ENCODE measurements around the gene NEGR1.

NEGR1 gene

GRCh38 chr1:72006092-72006491, 276.2 kb downstream of the NEGR1 start:
- Mint-ChIP-seq H3K9me3 (ENCODE audit: low read depth) (no peaks in the 10 kb centered on the region), H3K4me3 (no peak overlapping the region), H3K27me3 (no peaks in the 10 kb centered on the region), H3K4me1 (ENCODE audit: low read depth) (no peaks in the 10 kb centered on the region), H3K27ac (no peak overlapping the region), H3K36me3 (no peaks in the 10 kb centered on the region)

DNA sequence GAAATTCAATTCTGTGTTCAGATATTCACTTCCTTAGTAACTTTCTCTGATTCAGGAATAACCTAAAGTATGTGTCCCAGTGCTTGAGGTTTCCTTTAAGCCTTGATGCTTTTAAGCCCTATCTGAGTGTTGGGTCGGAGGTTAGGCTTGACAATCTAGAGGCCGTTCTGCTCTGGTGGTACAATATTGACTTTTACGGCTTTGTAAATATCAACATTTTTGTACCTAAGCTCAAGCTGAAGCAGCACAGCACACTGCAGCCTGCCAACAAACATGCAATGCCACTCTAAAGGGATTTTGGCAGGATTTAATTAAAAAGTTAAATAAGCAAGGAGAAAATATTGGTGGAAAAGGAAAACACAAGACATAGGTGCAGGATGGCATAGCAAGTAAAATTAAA, 279.2 kb downstream of the NEGR1 start:
- Mint-ChIP-seq H3K36me3 (no peaks in the 10 kb centered on the region), H3K4me3 (no peak overlapping the region), H3K4me1 (ENCODE audit: low read depth) (no peaks in the 10 kb centered on the region), H3K27me3 (no peaks in the 10 kb centered on the region), H3K9me3 (ENCODE audit: low read depth) (no peaks in the 10 kb centered on the region), H3K27ac (no peak overlapping the region)

GRCh38 chr1:72000809-72001208, 281.5 kb downstream of the NEGR1 start:
- no peaks in the 10 kb centered on the region for H3K27me3 Mint-ChIP-seq

GRCh38 chr1:71994646-71995045, 287.7 kb downstream of the NEGR1 start:
- no peaks in the 10 kb centered on the region for H3K4me1 Mint-ChIP-seq (ENCODE audit: low read depth)
- H3K27ac Mint-ChIP-seq: no peak overlapping the region
- no peak overlapping the region for H3K4me3 Mint-ChIP-seq

More at GRCh38 chr1:72000809-72001208, 281.5 kb downstream of the NEGR1 start:
- no peaks in the 10 kb centered on the region for H3K36me3 Mint-ChIP-seq
- no peak overlapping the region for H3K27ac Mint-ChIP-seq
- H3K4me1 Mint-ChIP-seq (ENCODE audit: low read depth): no peaks in the 10 kb centered on the region
- no peak overlapping the region for H3K4me3 Mint-ChIP-seq
- no peaks in the 10 kb centered on the region for H3K9me3 Mint-ChIP-seq (ENCODE audit: low read depth)

GRCh38 chr1:71987181-71987580, 295.2 kb downstream of the NEGR1 start:
- no peaks in the 10 kb centered on the region for H3K9me3 Mint-ChIP-seq (ENCODE audit: low read depth)
- H3K27ac Mint-ChIP-seq: no peak overlapping the region
- no peaks in the 10 kb centered on the region for H3K4me1 Mint-ChIP-seq (ENCODE audit: low read depth)
- H3K36me3 Mint-ChIP-seq: no peaks in the 10 kb centered on the region
- H3K4me3 Mint-ChIP-seq: no peak overlapping the region
- H3K27me3 Mint-ChIP-seq: no peaks in the 10 kb centered on the region

More at GRCh38 chr1:71994646-71995045, 287.7 kb downstream of the NEGR1 start:
- H3K27me3 Mint-ChIP-seq: no peaks in the 10 kb centered on the region
- H3K9me3 Mint-ChIP-seq (ENCODE audit: low read depth): no peaks in the 10 kb centered on the region
- H3K36me3 Mint-ChIP-seq: no peaks in the 10 kb centered on the region

DNA sequence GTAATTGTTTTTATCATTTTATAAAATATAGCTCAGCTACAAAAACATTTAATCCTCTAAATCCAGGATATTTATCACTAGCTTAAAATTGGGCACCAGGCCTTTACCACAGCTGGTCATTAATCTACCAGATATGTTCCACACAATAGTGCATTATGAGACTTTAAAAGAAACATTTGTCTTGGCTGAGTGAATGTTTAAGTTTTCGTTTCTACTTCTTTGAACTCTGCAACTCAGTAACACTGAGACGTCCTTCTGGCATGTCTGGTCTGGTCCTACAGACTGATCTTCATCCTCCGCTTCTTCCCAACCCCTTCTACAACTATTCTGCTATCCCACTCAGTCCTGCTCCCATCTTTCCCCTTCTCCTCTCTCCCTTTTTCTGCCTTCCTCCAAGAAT, 296.2 kb downstream of the NEGR1 start:
- H3K9me3 Mint-ChIP-seq (ENCODE audit: low read depth): no peaks in the 10 kb centered on the region
- no peak overlapping the region for H3K27ac Mint-ChIP-seq
- H3K27me3 Mint-ChIP-seq: no peaks in the 10 kb centered on the region
- H3K4me1 Mint-ChIP-seq (ENCODE audit: low read depth): no peaks in the 10 kb centered on the region
- no peaks in the 10 kb centered on the region for H3K36me3 Mint-ChIP-seq
- H3K4me3 Mint-ChIP-seq: no peak overlapping the region

DNA sequence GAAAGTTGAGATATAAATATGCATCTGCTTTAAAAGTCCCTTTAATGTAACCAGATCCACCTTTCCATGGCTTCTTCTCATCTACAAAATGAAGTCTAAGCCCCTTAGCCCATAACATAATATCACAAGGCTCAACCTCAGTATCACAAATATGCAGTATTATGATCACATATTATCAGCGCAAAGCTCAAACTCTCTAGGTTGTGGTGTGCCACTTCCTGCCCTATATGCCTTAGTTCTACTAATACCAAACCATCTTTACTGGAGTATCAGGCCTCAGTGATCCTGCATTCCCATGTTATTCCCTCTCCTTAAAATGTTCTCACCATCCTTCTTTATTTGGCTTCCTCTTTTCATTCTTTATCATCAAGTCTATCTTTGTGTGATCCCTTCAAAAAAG, 301.8 kb downstream of the NEGR1 start:
- Mint-ChIP-seq H3K4me3 (no peak overlapping the region), H3K27me3 (no peaks in the 10 kb centered on the region), H3K4me1 (ENCODE audit: low read depth) (no peaks in the 10 kb centered on the region), H3K36me3 (no peaks in the 10 kb centered on the region), H3K27ac (no peak overlapping the region), H3K9me3 (ENCODE audit: low read depth) (no peaks in the 10 kb centered on the region)

- no peaks in the 10 kb centered on the region for H3K9me3 Mint-ChIP-seq (ENCODE audit: low read depth)
- no peak overlapping the region for H3K27ac Mint-ChIP-seq
- H3K4me1 Mint-ChIP-seq (ENCODE audit: low read depth): no peaks in the 10 kb centered on the region
- no peaks in the 10 kb centered on the region for H3K27me3 Mint-ChIP-seq
- H3K4me3 Mint-ChIP-seq: no peak overlapping the region
- H3K36me3 Mint-ChIP-seq: no peaks in the 10 kb centered on the region
Measured at GRCh38 chr1:71979882-71980281, 302.5 kb downstream of the NEGR1 start.

DNA sequence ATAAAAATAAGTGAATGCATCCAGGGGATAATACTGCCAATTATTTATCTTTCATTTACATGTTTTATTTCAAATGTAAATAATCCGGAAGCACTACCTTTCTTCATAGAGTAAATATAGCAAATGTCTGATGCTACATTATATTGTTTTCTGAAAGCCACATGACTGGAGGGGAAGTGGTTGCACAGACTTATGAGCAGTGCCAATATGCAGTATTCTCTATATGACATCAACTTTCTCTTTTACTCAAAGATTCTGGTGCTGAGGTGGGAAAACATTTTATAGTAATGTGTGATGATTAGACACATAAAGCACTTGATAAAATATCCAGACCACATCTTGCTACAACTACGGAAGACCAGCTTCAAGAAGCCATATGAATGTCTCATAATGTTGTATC, 314.7 kb downstream of the NEGR1 start:
- no peaks in the 10 kb centered on the region for H3K27me3 Mint-ChIP-seq
- H3K27ac Mint-ChIP-seq: no peak overlapping the region
- no peak overlapping the region for H3K4me3 Mint-ChIP-seq
- H3K4me1 Mint-ChIP-seq (ENCODE audit: low read depth): no peaks in the 10 kb centered on the region
- no peaks in the 10 kb centered on the region for H3K9me3 Mint-ChIP-seq (ENCODE audit: low read depth)
- no peaks in the 10 kb centered on the region for H3K36me3 Mint-ChIP-seq

DNA sequence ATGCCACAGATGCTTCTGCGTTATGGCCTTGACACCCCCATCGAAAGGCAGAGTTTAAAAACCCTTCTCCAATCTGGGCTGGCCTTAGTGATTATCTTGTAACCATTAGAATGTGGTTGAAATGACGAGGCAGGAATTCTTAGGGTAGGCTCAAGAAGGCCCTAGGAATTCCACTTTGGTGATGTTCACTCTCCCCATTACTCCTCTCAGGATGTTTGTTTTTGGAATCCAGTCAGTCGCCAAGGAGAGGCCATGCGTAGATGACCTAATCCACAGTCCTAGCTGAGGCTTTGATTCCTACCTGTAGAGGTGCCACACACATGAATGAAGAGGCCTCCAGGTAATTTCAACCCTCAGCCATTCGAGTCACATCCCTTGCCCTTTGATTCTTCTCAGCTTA, 318.2 kb downstream of the NEGR1 start:
- no peak overlapping the region for H3K27ac Mint-ChIP-seq
- H3K4me3 Mint-ChIP-seq: no peak overlapping the region
- H3K36me3 Mint-ChIP-seq: no peaks in the 10 kb centered on the region
- no peaks in the 10 kb centered on the region for H3K27me3 Mint-ChIP-seq
- H3K4me1 Mint-ChIP-seq (ENCODE audit: low read depth): no peaks in the 10 kb centered on the region
- no peaks in the 10 kb centered on the region for H3K9me3 Mint-ChIP-seq (ENCODE audit: low read depth)

- Mint-ChIP-seq H3K4me1 (ENCODE audit: low read depth) (no peaks in the 10 kb centered on the region), H3K4me3 (no peak overlapping the region), H3K27ac (no peak overlapping the region), H3K36me3 (no peaks in the 10 kb centered on the region), H3K9me3 (ENCODE audit: low read depth) (no peaks in the 10 kb centered on the region), H3K27me3 (no peaks in the 10 kb centered on the region)
Measured at GRCh38 chr1:71956613-71957285, 325.6 kb downstream of the NEGR1 start.

DNA sequence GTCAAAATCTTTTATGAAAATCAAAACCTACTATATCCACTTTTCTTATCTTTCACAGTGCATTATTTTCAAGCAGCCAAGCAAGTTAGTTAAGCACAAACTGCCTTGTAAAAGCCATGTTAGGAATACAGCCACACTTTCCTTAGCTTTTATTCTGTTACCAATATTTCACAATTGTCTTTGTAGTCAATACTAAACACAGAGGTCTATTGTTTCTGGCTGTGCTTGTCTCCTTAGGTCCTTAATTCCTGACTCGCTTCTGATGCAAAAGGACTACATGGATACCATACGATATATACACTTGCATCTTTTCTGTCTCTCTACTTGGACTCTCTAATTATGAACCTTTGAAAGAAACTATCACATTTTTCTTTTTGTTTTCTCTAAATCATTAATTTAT, 331.8 kb downstream of the NEGR1 start:
- no peak overlapping the region for H3K27ac Mint-ChIP-seq
- H3K36me3 Mint-ChIP-seq: no peaks in the 10 kb centered on the region
- H3K9me3 Mint-ChIP-seq (ENCODE audit: low read depth): peaks cover 3% of the 10 kb centered on the region
- H3K4me3 Mint-ChIP-seq: no peak overlapping the region
- H3K4me1 Mint-ChIP-seq (ENCODE audit: low read depth): no peaks in the 10 kb centered on the region
- H3K27me3 Mint-ChIP-seq: no peaks in the 10 kb centered on the region

DNA sequence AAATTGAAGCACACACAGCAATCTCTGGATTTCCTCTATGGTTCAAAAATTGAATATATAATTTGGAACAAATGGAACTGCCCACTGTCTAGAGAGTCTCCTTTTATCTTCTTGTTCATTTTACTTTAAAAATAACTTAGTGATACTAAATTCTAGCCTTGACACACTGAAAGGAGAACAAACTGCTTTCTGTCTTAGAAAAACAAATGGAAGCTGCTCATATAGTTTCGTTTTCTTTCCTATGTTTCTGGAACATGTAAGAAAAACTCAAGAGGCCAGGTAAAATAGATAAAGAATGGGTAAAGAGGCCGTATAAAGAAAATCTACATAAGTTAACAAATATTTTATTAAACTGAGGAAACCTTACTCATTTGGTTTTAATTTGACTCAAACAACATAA, 332.7 kb downstream of the NEGR1 start:
- no peak overlapping the region for H3K27ac Mint-ChIP-seq
- H3K4me3 Mint-ChIP-seq: no peak overlapping the region
- no peaks in the 10 kb centered on the region for H3K27me3 Mint-ChIP-seq
- no peaks in the 10 kb centered on the region for H3K36me3 Mint-ChIP-seq
- no peaks in the 10 kb centered on the region for H3K4me1 Mint-ChIP-seq (ENCODE audit: low read depth)
- peaks cover 3% of the 10 kb centered on the region for H3K9me3 Mint-ChIP-seq (ENCODE audit: low read depth)

GRCh38 chr1:71948561-71948960, 333.8 kb downstream of the NEGR1 start:
- Mint-ChIP-seq H3K4me1 (ENCODE audit: low read depth) (no peaks in the 10 kb centered on the region), H3K27ac (no peak overlapping the region), H3K4me3 (no peak overlapping the region), H3K36me3 (no peaks in the 10 kb centered on the region), H3K9me3 (ENCODE audit: low read depth) (peaks cover 3% of the 10 kb centered on the region), H3K27me3 (no peaks in the 10 kb centered on the region)

DNA sequence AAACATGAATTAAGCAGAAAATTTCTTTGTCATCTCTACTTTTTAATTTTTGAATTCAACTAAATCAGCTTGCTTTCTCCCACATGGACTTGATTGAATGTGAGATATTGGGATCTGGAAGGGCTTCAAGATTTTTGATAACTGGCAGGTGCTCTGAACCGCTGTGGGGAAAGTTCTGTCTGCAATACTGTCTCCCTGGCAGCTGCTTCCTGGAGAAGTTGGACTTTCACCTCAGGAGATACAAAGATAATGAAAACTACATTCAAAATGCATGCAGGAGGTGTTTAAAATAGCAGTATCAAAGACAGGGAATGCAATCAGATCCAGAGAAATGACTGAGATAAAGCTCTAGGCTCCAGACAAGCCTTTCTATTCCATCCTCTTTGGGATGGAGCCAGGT, 338.3 kb downstream of the NEGR1 start:
- Mint-ChIP-seq H3K4me1 (ENCODE audit: low read depth) (no peaks in the 10 kb centered on the region), H3K4me3 (no peak overlapping the region), H3K36me3 (no peaks in the 10 kb centered on the region), H3K27me3 (no peaks in the 10 kb centered on the region), H3K9me3 (ENCODE audit: low read depth) (no peaks in the 10 kb centered on the region), H3K27ac (no peak overlapping the region)

- Mint-ChIP-seq H3K27me3 (no peaks in the 10 kb centered on the region), H3K4me1 (ENCODE audit: low read depth) (no peaks in the 10 kb centered on the region), H3K4me3 (no peak overlapping the region), H3K9me3 (ENCODE audit: low read depth) (no peaks in the 10 kb centered on the region), H3K27ac (no peak overlapping the region), H3K36me3 (no peaks in the 10 kb centered on the region)
Measured at GRCh38 chr1:71940261-71940660, 342.1 kb downstream of the NEGR1 start.

All from activated naive CD8-positive, alpha-beta T cell (primary cell).